ENCODE measurements around the gene LHPP.
"Not testable (repeated sequence)": the region's sequence is repeated elsewhere in the genome, so short reads cannot be mapped to it uniquely, and the experiment has no call there.

Gene LHPP

GRCh38 chr10:124598196-124598595 lies 136.6 kb downstream of the LHPP start:
- DNase-seq: no peak

GRCh38 chr10:124598773-124599587 lies 137.4 kb downstream of the LHPP start:
- DNase-seq: no peak

- no peak for DNase-seq
Measured at GRCh38 chr10:124599588-124600050, 138.0 kb downstream of the LHPP start.

GRCh38 chr10:124600051-124600880 lies 138.6 kb downstream of the LHPP start:
- DNase-seq: no peak

- DNase-seq: no peak
Measured at GRCh38 chr10:124601016-124601415, 139.4 kb downstream of the LHPP start.

- DNase-seq: no peak
Measured at GRCh38 chr10:124601431-124602120, 140.0 kb downstream of the LHPP start.

- no peak for DNase-seq
Measured at GRCh38 chr10:124602121-124602561, 140.5 kb downstream of the LHPP start.

- DNase-seq: no peak
Measured at GRCh38 chr10:124602646-124603365, 141.2 kb downstream of the LHPP start.

GRCh38 chr10:124603376-124604213 lies 142.0 kb downstream of the LHPP start:
- no peak for DNase-seq

- DNase-seq: no peak
Measured at GRCh38 chr10:124604214-124605000, 142.8 kb downstream of the LHPP start.

GRCh38 chr10:124605001-124605370 lies 143.4 kb downstream of the LHPP start:
- DNase-seq: no peak

- no peak for DNase-seq
Measured at GRCh38 chr10:124605481-124605855, 143.8 kb downstream of the LHPP start.

GRCh38 chr10:124605856-124606812 lies 144.5 kb downstream of the LHPP start:
- no peak for DNase-seq

GRCh38 chr10:124606822-124607221 lies 145.2 kb downstream of the LHPP start:
- no peak for DNase-seq

- no peak for DNase-seq
Measured at GRCh38 chr10:124607693-124608092, 146.1 kb downstream of the LHPP start.

GRCh38 chr10:124608093-124608721 lies 146.6 kb downstream of the LHPP start:
- DNase-seq: no peak

- DNase-seq: no peak
Measured at GRCh38 chr10:124609698-124610097, 148.1 kb downstream of the LHPP start.

GRCh38 chr10:124610186-124610585 lies 148.6 kb downstream of the LHPP start:
- not testable (repeated sequence) for DNase-seq

- not testable (repeated sequence) for DNase-seq
Measured at GRCh38 chr10:124610851-124611250, 149.2 kb downstream of the LHPP start.

Measured in activated CD4-positive, alpha-beta T cell treated with anti-CD3 and anti-CD28 coated beads, Interleukin-2, amount 50 U/mL, for 4 hours (primary cell).